ENCODE data around the gene GFY. TPM values are rescaled to one million over a fixed set of nuclear protein-coding genes. Genes with fewer than 3 reads are reported as not detected.

Gene GFY
- total RNA-seq = not detected in 2 replicates

GRCh38 chr19:49425178-49425577, at the start of gene GFY:
GFY (plus strand) TSS chr19:49425388; CDS start chr19:49426431, 1,043 bp downstream.

GRCh38 chr19:49387936-49388372, 37.2 kb upstream of the GFY start, which contains the start of gene KASH5:
KASH5 (plus strand) TSS chr19:49388249; CDS start chr19:49390884, 2,635 bp downstream.

GRCh38 chr19:49423071-49423984, 1.9 kb upstream of the GFY start, which contains the start of gene PTH2:
PTH2 (minus strand) TSS chr19:49423441; CDS start chr19:49423339, 102 bp downstream.

GRCh38 chr19:49441210-49441959, 16.2 kb downstream of the GFY start, which contains the start of gene SLC17A7:
SLC17A7 (minus strand) TSS chr19:49441527; CDS start chr19:49441379, 148 bp downstream.

GRCh38 chr19:49451430-49452181, 26.4 kb downstream of the GFY start, which contains the start of gene PIH1D1:
PIH1D1 (minus strand) TSS chr19:49451814; CDS start chr19:49451574, 240 bp downstream.

GRCh38 chr19:49453013-49453756, 28.0 kb downstream of the GFY start, which contains the start of gene ALDH16A1:
ALDH16A1 (plus strand) TSS chr19:49453225; CDS start chr19:49453332, 107 bp downstream.

GRCh38 chr19:49473868-49474541, 48.8 kb downstream of the GFY start, which contains the start of gene FLT3LG:
FLT3LG (plus strand) TSS chr19:49474215; CDS start chr19:49474640, 425 bp downstream.

Other genes starting within 250 kb of the GFY start
- under 0.01 TPM in 1 of 2 replicates, not detected in the other for gene SLC6A16, start 100.2 kb upstream of the GFY start, total RNA-seq
- gene CD37, start 90.0 kb upstream of the GFY start, total RNA-seq = not detected in 2 replicates
- 5.9 and 16.0 TPM in 2 replicates for gene TEAD2, start 63.0 kb upstream of the GFY start, total RNA-seq
- not detected in 2 replicates for gene DKKL1, start 61.5 kb upstream of the GFY start, total RNA-seq
- gene KASH5, start 37.1 kb upstream of the GFY start, total RNA-seq = not detected in 2 replicates
- gene PTH2, start 1.9 kb upstream of the GFY start, total RNA-seq = not detected in 2 replicates
- 0.20 and 0.37 TPM in 2 replicates for gene SLC17A7, start 16.1 kb downstream of the GFY start, total RNA-seq
- gene PIH1D1, start 26.4 kb downstream of the GFY start, total RNA-seq = 97.6 and 120 TPM in 2 replicates
- 27.2 and 35.2 TPM in 2 replicates for gene ALDH16A1, start 27.8 kb downstream of the GFY start, total RNA-seq
- 4.3 and 7.0 TPM in 2 replicates for gene FLT3LG, start 48.8 kb downstream of the GFY start, total RNA-seq
- gene RPL13A, start 62.2 kb downstream of the GFY start, total RNA-seq = 2,138 and 3,125 TPM in 2 replicates
- gene RPS11, start 71.0 kb downstream of the GFY start, total RNA-seq = 1,170 and 3,867 TPM in 2 replicates
- gene FCGRT, start 87.3 kb downstream of the GFY start, total RNA-seq = 19.7 and 36.4 TPM in 2 replicates
- gene RCN3, start 102.6 kb downstream of the GFY start, total RNA-seq = 135 and 207 TPM in 2 replicates
- gene NOSIP, start 155.2 kb downstream of the GFY start, total RNA-seq = 71.4 and 98.5 TPM in 2 replicates
- gene PRRG2, start 155.9 kb downstream of the GFY start, total RNA-seq = 0.37 and 0.39 TPM in 2 replicates
- gene PRR12, start 165.8 kb downstream of the GFY start, total RNA-seq = 2.6 and 3.5 TPM in 2 replicates
- 39.3 and 42.0 TPM in 2 replicates for gene RRAS, start 214.8 kb downstream of the GFY start, total RNA-seq
- gene SCAF1, start 216.8 kb downstream of the GFY start, total RNA-seq = 15.4 and 19.9 TPM in 2 replicates
- 47.5 and 53.3 TPM in 2 replicates for gene IRF3, start 240.5 kb downstream of the GFY start, total RNA-seq
- 5.9 and 9.4 TPM in 2 replicates for gene BCL2L12, start 240.5 kb downstream of the GFY start, total RNA-seq